Lower leg skin (tissue), 3 donors: Measurements from ENCODE around the gene PLEK2.

Experiments
- POLR2A ChIP-seq, 2 donors: fragments of 450-650 bp; IDR thresholded peaks; one replicate each; pipeline ENCODE4 v1.6.1; 2016 to 2017; ENCODE audit warnings: antibody characterized with exemption in 2 of 2, mild to moderate bottlenecking in 1 of 2, moderate library complexity in 1 of 2
- TF ChIP-seq, protein P1 (sequence below), 3 donors: fragments of 450-650 bp; IDR thresholded peaks; one replicate each; pipeline ENCODE4 v1.5.1; 2016; ENCODE audit warnings: antibody characterized with exemption in 3 of 3, mild to moderate bottlenecking in 3 of 3, moderate library complexity in 2 of 3

DNA sequence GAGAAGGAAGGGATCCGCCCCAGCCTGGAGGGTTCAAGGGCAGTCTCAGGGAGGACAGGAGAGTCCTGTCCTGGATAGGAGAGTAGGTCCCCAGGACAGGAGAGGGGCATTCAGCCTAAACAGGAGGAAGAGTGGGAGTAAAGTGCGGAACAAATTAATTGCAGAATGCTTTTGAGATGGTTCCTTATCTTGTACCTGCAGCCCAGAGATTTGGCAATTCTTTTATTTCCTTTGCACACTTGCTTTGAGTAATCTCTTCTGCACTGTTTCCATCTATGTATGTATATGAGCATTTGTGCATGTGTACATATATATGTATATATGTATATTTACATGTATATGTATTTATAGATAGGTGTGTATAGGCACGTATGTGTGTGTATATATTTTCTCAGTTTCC lies 22.7 kb downstream of the PLEK2 start:
- TF ChIP-seq, protein P1, sequence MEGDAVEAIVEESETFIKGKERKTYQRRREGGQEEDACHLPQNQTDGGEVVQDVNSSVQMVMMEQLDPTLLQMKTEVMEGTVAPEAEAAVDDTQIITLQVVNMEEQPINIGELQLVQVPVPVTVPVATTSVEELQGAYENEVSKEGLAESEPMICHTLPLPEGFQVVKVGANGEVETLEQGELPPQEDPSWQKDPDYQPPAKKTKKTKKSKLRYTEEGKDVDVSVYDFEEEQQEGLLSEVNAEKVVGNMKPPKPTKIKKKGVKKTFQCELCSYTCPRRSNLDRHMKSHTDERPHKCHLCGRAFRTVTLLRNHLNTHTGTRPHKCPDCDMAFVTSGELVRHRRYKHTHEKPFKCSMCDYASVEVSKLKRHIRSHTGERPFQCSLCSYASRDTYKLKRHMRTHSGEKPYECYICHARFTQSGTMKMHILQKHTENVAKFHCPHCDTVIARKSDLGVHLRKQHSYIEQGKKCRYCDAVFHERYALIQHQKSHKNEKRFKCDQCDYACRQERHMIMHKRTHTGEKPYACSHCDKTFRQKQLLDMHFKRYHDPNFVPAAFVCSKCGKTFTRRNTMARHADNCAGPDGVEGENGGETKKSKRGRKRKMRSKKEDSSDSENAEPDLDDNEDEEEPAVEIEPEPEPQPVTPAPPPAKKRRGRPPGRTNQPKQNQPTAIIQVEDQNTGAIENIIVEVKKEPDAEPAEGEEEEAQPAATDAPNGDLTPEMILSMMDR (IDR thresholded peaks at IDR 0.05): no peak
- no peak for TF ChIP-seq POLR2A (IDR thresholded peaks at IDR 0.05)
